CD4-positive, alpha-beta T cell treated with Interleukin-17A for 1 hour (primary cell): Measurements from ENCODE around the gene ZNF358.
"Not testable (repeated sequence)": the region's sequence is repeated elsewhere in the genome, so short reads cannot be mapped to it uniquely, and the experiment has no call there.

ENCODE experiments used
- DNase-seq: peaks from one replicate; pipeline ENCODE4 v3.0.0-alpha.2; 2020

Gene ZNF358

GRCh38 chr19:7521551-7522071, 5.7 kb downstream of the ZNF358 start:
- no peak for DNase-seq

GRCh38 chr19:7522072-7522922, 6.4 kb downstream of the ZNF358 start, which contains the start of gene MCOLN1:
Gene MCOLN1 (plus strand): TSS chr19:7522624. CDS start chr19:7522751, 127 bp downstream.
- DNase-seq, result peak; percentile 98

- DNase-seq, result no peak
Observed at GRCh38 chr19:7522923-7523667, 7.2 kb downstream of the ZNF358 start.

- no peak for DNase-seq
Observed at GRCh38 chr19:7524523-7524922, 8.6 kb downstream of the ZNF358 start.

- DNase-seq, result no peak
Observed at GRCh38 chr19:7524992-7525739, 9.3 kb downstream of the ZNF358 start.

- DNase-seq, result no peak
Observed at GRCh38 chr19:7526059-7526929, 10.4 kb downstream of the ZNF358 start.

GRCh38 chr19:7527516-7528191, 11.8 kb downstream of the ZNF358 start:
- DNase-seq, result no peak

- no peak for DNase-seq
Observed at GRCh38 chr19:7528192-7528519, 12.3 kb downstream of the ZNF358 start.

- DNase-seq, result no peak
Observed at GRCh38 chr19:7528522-7529245, 12.8 kb downstream of the ZNF358 start.

- no peak for DNase-seq
Observed at GRCh38 chr19:7529246-7529600, 13.3 kb downstream of the ZNF358 start.

- no peak for DNase-seq
Observed at GRCh38 chr19:7529610-7530490, 13.9 kb downstream of the ZNF358 start.

- DNase-seq, result no peak
Observed at GRCh38 chr19:7533281-7533885, 17.5 kb downstream of the ZNF358 start.

GRCh38 chr19:7533925-7534480, 18.1 kb downstream of the ZNF358 start:
- DNase-seq, result peak; percentile 88

- DNase-seq, result peak; percentile 29
Observed at GRCh38 chr19:7534531-7535046, 18.7 kb downstream of the ZNF358 start.

GRCh38 chr19:7535047-7535997, 19.4 kb downstream of the ZNF358 start, which contains the start of gene PNPLA6:
Gene PNPLA6 (plus strand): TSS chr19:7535717. CDS start chr19:7535789, 72 bp downstream.
- DNase-seq, result peak; percentile 90

- no peak for DNase-seq
Observed at GRCh38 chr19:7535998-7536695, 20.2 kb downstream of the ZNF358 start.

- not testable (repeated sequence) for DNase-seq
Observed at GRCh38 chr19:7538990-7539389, 23.1 kb downstream of the ZNF358 start.
